ENCODE data around the gene ZNF268. TPM values are rescaled to one million over a fixed set of nuclear protein-coding genes. Genes with fewer than 3 reads are reported as not detected.

ZNF268 gene
- total RNA-seq = 27.0 TPM

GRCh38 chr12:133181238-133181959 is at the start of gene ZNF268:
Gene ZNF268, plus strand, starts transcription at chr12:133181495. Its CDS starts 503 bp downstream, at chr12:133181998.

GRCh38 chr12:133235401-133236112 is 54.3 kb downstream of the ZNF268 start, which contains the start of gene ANHX:
Gene ANHX, minus strand, starts transcription at chr12:133235877. Its CDS starts 1,521 bp downstream, at chr12:133234356.

Small RNAs within 50 kb of the gene (small RNA-seq; reads per million reads assigned to genes)
- gene RF00019 (not detected), gene RNU6-717P (not detected)

Other genes with a start within 250 kb of the ZNF268 start
- gene ZNF605, start 225.2 kb upstream of the ZNF268 start, total RNA-seq = 22.4 TPM
- 17.8 TPM for gene ZNF26, start 195.1 kb upstream of the ZNF268 start, total RNA-seq
- 97.1 TPM for gene ZNF84, start 144.0 kb upstream of the ZNF268 start, total RNA-seq
- gene ZNF140, start 100.6 kb upstream of the ZNF268 start, total RNA-seq = 36.4 TPM
- 9.5 TPM for gene ZNF891, start 51.2 kb upstream of the ZNF268 start, total RNA-seq
- 36.0 TPM for gene ZNF10, start 50.9 kb upstream of the ZNF268 start, total RNA-seq
- not detected for gene ANHX, start 54.4 kb downstream of the ZNF268 start, total RNA-seq